GM21576 (cell line): ENCODE data around the gene MOCS3.

Source experiments
- ATAC-seq: cut with Tn5 transposase; IDR thresholded peaks from one replicate; pipeline ENCODE4 v1.9.1; 2021; ENCODE audit warnings: mild to moderate bottlenecking, moderate library complexity; ENCODE audit not compliant: unreplicated experiment

Gene MOCS3

DNA sequence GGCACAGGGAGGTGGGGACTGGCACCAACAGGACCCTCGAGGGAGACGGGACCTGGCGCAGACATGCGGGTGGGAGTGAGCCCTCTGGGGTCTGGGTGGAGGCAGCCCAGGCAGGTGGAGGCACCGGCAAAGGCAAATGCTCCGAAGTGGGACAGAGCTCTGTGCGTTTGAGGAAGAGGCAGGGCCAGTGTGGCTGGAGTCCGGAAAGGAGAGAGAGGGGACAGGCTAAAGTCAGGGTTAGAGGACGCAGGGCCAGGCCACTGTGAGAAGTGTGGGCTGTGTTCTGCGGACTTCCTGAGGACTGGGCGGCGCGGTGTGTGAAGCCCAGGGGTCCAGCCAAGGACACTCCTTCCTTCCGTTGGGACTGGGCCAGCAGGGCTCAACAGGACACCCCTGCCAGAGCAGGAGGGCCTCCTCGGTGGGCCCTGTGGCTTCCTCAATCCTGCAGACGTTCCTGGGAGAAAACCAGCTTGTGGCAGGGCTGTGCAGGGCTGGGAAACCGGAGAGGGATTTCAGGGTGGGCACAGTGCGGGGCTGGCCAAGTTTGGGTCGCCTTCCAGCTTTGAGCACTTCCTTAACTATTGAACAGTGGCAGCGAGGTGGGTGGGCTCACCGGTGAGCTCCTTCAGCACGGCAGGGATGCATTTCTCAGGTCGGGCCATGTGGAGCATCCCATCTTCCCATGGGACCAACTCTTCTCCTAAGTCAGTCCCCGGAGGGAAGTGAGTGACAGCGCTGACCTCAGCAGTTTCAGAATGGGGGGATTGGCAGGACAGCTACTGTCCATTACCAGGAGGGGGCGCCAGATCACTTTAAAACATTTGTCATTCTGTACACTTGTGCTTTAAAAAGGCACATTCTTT lies 22.5 kb downstream of the MOCS3 start:
- ATAC-seq, result no peak

DNA sequence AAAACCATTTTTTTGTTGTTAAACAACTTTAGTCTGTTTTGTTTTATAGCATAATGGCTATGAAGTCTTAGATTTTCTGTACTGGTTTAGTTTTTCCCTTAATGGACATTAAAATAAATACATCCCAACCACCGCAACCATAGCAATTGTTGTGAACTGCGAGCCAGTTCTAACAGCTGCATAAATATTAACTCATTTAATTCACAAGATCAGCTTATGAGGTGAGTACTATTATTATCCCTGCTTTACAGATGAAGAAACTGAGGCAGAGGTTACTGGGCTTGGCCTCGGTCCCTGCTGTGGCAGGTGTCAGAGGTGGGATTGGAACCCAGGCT lies 23.1 kb downstream of the MOCS3 start:
- ATAC-seq, result no peak

DNA sequence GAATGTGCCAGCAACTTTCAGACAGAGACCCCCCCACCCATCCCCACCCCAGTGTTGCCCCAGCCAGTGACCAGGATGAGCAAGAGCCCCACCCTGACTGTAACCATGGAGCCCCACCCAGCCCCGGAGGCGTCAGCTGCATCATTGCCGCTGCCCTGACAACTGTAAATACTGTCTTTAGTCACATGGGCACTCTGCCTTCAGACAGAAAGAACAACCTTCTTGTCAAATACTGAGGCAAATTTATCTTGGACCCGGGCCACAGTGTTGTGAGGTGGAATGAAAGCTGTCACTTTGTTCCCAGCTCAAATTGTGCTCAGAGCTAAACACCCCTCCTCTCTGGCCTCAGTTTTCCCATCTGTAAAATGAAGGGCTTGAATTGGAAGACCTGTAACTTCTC lies 23.7 kb downstream of the MOCS3 start:
- ATAC-seq, result no peak

DNA sequence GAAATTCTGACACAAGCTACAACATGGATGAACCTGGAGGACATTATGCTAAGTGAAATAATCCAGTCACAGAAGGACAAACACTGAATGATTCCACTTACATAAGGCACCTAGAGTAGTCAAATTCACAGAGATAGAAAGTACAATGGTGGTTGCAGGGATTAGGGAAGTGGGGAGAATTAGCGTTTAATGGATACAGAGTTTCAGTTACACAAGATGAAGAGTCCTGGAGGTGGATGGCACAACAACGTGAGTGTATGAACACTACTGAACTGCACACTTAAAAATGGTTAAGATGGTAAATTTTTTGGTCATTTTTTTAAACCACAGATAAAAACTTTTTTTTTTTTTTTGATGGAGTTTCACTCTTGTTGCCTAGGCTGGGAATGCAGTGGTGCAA lies 24.7 kb downstream of the MOCS3 start:
- ATAC-seq, result no peak

DNA sequence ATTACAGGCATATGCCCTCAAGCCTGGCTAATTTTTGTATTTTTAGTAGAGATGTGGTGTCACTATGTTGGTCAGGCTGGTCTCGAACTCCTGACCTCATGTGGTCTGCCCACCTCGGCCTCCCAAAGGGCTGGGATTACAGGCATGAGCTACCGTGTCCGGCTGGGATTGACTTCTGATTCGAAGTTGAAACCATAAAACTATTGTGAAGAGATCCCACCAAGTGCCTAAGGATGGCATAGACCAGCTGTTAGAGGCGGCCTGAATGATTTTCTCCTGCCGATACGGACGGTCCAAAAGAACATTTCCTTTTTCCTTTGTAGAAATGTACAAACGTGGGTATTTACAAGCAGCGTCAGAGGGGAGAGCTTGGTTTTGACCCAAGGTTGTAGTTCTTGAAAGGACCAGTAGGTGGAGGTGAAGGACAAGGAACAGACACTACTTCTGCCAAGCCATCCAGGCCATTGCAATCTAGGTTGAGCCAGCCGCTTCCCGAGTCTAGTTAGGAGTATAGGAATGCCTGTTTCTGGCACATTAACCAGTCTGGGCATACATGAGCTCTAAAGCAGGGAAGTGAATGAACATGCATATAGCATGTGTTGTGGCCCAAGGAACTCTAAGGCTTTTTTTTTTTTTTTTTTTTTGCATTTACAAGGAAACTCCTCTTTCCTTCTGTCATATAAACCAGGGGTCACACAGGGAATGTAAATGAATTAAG lies 29.0 kb downstream of the MOCS3 start:
- no peak for ATAC-seq

DNA sequence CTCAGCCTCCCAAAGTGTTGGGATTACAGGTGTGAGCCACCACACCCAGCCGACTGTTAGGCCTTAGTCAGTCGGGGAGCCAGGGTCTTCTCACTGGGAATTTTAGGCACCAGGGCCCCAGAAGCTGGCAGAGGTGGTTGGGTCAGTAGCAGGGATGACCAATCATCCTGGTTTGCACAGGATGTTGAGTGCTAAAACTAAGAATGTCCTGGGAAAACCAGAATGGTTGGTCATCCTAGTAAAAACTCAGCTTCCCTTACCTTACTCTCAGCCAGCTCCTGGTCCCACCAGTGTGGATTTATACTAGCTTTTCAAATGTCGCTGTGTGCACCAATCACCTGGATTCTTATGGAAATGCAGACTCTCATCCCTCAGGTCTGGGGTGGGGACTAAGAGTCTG lies 32.5 kb downstream of the MOCS3 start:
- no peak for ATAC-seq

DNA sequence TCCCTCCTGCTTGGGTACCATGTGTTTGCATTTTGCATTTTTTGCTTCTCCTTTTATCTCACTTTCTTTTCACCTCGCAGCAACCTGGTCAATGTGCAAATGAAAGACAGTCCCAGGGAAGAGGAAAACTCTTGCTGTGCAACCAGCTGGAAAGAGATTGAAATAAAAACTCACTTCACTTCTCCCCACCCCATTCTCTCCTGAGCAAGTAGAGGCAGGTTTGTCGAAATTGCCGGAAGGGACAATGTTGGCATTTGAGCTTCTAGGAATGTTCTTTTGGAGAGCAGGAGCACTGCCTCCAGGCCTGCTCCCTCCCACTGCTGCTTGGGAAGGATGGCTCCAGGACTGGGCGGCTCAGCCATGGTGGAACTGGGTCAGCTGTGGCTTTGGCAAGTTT lies 33.7 kb downstream of the MOCS3 start:
- ATAC-seq, result no peak

DNA sequence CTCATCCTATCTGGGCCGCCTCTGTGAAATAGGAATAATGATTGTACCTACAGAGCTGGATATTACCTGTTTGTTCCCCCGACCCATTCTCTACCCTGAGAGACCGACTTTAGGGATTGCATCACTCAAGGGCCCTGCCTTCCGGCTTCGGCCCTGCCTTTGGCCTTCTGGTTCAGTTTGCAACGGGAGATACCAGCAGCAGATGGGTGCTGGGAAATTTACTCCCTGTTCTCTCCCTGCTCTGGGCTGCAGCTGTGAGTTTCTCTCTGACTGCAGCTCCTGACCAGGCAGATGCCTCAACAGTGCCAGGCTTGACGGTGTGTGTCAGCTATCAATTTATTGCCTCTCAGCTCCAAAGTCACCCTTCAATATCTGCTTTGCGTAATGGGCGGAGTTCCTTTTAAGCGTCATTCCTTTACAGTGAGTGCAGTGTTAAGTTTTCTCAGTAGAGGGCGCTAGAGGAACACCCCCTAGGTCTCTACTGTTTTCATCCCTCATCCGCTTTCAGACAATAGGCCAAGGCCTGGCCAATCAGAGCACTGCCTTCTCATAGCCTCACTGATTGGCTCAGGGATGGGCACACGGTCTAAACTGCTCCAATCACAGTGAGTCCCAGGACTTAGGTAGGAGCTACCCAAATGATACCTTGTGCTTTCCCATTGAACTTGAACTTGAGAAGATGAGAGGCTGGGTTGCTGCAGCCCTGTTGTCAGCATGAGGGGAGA lies 34.3 kb downstream of the MOCS3 start:
- ATAC-seq, result peak; percentile 50

DNA sequence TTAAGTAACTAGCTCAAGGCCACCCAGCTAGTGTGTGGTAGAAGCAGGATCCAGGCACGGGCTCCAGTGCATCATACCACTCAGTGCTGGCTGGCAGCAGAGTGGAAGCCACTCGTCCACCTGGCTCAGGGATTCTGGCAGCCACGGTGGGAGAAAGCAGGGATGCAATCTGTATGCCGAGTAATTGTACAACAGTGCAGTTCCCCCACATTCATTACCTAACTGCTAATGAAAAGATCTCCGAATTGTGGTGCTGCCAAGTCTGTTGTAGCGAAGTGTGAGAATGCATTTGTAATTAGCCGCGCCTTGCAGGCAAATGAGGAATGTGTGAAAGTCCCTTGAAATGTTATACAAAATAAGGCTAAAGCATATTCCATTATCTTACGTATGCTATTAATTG lies 35.3 kb downstream of the MOCS3 start:
- ATAC-seq, result no peak

DNA sequence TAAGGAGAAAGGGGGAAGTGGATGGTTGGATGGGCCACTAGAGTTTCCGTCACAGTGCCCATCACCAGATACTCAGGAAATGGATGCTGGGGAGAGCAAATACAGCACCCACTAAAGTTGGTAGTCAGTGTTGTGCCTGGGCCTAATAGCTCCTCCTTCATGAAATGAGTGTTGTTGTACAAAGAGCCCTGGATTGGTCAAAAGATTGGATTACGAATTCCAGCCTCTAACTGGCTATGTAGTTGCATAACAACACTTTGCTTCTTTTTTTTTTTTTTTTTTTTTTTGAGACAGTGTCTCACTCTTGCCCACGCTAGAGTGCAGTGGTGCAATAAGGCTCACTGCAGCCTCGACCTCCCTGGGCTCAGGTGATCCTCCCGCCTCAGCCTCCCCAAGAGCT lies 36.9 kb downstream of the MOCS3 start:
- no peak for ATAC-seq

DNA sequence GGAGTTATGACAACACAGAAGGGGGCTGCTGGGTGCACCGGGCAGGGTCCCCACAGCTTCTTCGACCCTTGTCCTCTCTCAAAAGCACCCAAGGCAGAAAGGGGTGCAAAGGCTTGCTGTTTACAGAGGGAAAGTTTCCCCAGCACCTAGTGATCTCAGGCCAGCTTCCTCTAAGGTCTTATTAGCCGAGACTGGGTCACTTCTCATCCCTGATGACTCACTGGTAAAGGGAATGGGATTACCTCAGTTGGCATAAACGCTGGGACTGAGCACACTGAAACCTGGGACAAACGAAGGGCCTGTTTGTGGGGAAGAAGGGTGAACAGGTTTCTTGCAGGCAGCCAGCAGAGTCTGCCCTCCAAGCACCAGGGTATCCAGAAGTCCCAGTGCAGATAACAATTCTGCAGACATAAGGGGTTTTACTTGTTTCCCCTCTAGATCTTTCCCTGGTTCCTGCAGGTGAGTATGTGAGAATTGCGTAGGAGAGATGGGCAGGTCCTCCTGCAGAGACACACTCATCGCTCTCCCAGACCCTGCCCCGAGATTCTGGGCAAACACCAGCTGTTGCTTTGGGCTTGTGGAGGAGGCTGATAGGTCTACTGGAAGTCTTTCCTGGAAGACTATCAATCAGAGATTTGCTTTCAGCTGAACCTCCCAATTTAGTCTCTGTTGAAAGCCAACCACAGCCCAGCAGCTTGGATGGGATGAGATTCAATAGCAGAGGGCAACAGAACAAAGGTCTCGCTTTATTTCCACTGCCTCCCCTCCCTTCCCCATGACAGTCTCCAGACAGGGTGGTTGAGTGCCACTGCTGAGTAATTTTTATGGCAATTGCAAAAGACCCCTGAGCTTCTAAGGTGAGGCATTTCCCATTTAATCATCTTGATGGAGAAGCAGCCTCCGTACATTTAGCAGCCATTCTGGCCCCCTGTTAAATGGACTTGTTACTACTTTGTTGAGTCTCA lies 38.6 kb downstream of the MOCS3 start:
- ATAC-seq, result no peak

DNA sequence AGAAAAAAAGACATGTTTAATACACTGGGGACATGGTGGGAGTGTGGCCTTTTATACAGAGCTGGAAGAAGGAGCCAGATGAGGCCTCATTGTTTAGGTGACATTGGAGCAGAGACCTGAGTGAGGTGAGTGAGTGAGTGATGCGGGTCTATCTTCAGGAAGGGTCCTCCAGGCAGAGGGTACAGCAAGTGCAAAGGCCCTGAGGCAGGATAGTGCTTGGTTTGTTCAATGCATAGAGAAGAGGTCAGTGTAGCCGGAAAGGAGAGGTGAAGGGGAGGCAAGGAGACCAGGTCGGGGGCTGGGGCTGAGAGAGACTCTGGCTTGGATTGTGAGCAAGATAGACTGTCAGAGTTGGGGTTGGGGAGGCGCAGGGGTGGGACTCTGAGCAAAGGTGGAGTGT lies 40.7 kb downstream of the MOCS3 start:
- no peak for ATAC-seq

DNA sequence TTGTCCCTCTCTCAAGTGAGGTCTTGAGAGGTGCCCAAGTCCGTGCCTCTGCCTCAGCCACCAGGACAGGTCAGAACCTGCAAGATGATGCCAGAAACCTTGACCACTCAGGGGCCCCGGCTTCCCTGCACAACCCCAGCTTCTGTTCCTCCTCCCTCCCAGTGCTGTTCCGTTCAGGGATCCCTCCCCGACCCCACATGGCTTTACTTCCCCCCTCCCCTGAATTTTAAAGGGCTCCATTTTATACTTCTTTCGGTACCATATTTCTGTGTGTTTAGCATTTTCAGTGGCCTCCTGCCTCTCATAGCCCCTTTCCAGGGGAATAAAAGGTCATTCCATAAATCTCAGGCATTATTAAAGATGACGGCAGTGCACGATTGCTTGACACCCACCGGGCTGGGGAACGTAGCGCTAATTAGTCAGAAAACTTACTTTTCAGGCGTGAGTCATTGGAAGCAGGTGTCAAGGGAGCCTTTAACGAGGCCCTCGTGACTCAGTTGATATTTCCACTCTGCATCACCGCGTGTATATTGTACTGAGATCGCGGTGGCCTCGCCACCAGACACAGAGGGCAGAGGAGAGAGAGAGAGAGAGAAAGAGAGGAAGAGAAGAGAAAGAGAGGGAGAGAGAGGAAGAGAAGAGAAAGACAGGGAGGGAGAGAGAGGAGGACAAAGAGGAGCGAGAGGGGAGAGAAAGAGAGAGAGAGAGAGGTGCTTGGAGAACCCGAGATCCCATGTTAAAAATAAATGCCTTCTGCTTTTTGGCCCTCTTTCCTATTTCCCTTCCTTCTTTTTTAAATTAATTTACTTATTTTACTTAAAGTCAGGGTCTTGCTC lies 43.0 kb downstream of the MOCS3 start:
- ATAC-seq, result no peak

DNA sequence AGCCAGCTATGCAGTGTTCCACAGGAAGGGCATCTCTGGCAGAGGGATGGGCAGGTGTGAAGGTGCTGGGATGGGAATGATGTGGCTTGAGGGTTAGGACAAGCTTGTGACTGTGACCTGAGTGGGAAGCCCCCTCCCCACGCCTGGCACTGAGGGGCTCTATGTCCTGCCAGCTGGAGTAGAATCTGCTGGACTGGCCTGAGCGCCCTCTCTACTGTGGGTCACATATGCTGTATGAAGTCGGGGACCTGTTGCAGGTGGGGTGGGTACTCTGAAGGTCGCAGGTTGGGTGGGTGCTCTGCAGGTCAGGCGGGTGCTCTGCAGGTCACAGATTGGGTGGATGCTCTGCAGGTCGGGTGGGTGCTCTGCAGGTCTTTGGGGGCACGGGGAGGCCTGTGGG lies 44.0 kb downstream of the MOCS3 start:
- no peak for ATAC-seq

DNA sequence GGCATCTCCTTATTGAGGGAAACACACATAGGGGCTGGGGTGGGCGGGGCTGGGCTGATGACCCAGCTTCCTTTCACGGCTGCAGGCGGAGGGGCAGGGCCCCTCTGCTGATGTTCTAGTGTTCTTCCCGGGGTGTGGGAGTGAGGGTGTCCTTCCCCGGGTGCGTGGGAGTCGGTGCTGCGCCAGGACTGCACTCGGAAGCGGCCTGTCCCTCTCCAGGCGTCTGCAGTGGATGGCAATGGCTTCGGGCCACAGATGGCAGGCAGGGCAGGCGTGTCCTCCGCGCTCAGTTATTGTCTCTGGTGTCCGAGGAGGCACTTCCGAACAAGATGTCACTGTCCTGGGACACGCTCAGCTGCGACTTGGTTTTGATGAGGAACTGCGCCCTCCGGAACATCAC lies 45.1 kb downstream of the MOCS3 start:
- ATAC-seq, result no peak

DNA sequence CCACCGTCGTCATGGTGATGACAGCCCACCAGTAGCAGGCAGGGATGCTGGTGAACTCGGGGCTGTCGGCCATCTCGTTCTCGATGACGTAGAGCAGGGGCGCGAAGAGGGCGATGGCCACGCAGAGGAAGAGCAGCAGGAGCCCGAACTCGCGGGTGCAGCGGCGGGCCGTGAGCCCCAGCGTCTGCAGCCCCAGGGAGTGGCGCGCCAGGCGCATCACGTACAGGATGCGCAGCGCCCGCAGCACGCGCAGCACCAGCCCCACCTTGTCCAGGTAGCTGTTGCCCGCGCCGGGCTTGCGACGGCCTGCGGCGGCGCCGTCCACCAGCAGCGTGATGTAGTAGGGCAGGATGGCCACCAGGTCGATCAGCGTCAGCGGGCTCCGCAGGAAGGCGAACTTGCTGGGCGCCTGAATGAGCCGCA lies 45.7 kb downstream of the MOCS3 start:
- ATAC-seq, result no peak

DNA sequence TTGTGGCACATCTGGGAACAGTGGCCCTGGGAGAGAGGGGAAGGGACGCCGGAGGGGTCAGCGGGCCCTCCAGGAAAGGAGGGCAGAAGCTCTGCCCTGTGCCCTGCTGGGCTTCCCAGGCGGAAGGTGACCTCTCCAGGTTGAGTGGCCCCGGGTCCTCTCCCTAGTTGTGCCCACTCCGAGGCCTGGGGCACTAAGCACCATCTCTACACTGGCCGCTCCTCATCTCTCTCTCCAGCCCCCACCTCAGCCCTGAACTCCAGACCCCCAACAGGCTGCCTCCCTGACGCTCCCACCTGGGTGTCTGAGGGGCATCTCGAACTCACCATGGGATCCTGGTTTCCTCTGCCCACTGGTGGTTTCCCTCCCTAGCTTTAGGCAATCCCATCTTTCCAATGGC lies 46.2 kb downstream of the MOCS3 start:
- ATAC-seq, result no peak

DNA sequence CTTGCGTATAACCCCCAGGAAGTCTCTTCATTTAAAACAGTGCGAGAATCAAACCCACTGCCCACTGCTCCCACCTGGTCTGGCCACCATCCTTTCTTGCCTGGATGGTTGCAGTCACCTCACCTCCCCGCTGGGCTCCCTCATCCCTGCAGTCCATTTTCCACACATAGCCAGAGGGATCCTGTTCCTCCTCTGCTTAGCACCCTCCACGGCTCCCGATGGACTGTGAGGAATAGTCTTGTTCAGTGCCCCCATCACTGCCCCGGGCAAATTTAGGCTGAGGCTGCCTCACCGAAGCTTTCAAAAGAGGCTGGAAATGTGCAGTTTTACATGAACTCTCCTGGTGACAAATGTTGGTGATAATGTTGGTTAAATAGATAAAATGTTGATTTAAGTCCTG lies 46.6 kb downstream of the MOCS3 start:
- ATAC-seq, result no peak

DNA sequence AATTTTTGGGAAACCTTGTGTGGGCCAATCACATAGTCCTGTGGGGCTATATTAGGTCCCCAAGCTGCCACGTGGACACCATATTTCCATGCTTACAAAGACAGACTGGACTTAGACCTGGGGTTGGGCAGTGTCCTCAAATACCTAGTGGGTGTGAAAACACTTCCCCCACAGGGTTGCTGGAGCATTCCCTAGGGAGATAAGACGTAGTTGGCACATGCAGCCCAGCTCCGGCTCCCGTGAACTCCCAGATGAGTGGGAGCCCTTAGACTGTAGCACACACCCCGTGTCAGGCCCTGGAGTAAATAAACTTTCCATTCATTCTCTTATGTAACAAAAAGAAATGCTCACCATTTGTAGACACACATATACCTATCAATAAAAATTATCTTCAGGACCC lies 50.1 kb downstream of the MOCS3 start:
- no peak for ATAC-seq
